ENCODE results near the gene NR5A1. TPM values are rescaled to one million over a fixed set of nuclear protein-coding genes. Genes with fewer than 3 reads are reported as not detected.

The NR5A1 gene
- total RNA-seq, 1 experiment from 2014 or later = 0.64 TPM

DNA sequence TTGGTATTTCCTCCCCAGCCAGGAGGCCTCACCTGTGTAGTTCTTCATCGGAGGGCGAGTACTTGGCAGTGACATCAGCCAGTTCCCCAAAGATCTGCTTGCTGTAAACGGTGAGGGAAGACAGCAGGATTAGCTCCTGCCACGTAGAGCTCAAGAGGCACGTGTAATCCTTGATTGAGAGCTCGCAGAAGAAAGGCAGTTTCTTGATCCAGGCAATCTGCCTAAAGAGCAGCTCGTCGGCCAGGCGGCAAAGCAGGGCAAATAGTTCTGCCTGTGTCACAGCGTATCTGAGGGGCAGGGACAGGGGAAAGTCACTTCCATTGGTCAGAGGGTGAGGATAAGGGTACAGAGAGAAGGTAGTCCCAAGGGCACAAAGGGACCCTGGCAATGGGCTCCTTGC lies 28.6 kb upstream of the NR5A1 start:
- RAD21 ChIA-PET (ENCODE audit: low non-redundant PET in 1 of 2, low total read pairs in 2 of 2, uncharacterized antibody in 2 of 2, unreplicated experiment in 2 of 2) = no interaction called here
- H3K9ac ChIP-seq (ENCODE audit: low read length) = no peak overlapping the region
- no peaks in the 10 kb centered on the region for H3K79me2 ChIP-seq (ENCODE audit: insufficient read depth, low read length)
- TF ChIP-seq, protein P1, sequence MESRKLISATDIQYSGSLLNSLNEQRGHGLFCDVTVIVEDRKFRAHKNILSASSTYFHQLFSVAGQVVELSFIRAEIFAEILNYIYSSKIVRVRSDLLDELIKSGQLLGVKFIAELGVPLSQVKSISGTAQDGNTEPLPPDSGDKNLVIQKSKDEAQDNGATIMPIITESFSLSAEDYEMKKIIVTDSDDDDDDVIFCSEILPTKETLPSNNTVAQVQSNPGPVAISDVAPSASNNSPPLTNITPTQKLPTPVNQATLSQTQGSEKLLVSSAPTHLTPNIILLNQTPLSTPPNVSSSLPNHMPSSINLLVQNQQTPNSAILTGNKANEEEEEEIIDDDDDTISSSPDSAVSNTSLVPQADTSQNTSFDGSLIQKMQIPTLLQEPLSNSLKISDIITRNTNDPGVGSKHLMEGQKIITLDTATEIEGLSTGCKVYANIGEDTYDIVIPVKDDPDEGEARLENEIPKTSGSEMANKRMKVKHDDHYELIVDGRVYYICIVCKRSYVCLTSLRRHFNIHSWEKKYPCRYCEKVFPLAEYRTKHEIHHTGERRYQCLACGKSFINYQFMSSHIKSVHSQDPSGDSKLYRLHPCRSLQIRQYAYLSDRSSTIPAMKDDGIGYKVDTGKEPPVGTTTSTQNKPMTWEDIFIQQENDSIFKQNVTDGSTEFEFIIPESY (IDR thresholded peaks at IDR 0.05; ENCODE audit: extremely low read depth, insufficient replicate concordance, low read length) = no peak
- no peak for TF ChIP-seq ZFX (IDR thresholded peaks at IDR 0.05)
- TF ChIP-seq FOSL1 (IDR thresholded peaks at IDR 0.05; ENCODE audit: low read depth) = no peak
- no peak for TF ChIP-seq ZNF274 (IDR thresholded peaks at IDR 0.05; ENCODE audit: low read depth, low read length)
- no peak for TF ChIP-seq REST (IDR thresholded peaks at IDR 0.05; ENCODE audit: low read depth)
- TF ChIP-seq SIN3A (IDR thresholded peaks at IDR 0.05; ENCODE audit: low read depth) = no peak
- TF ChIP-seq EGR1 (IDR thresholded peaks at IDR 0.05; ENCODE audit: low read depth) = no peak
- TF ChIP-seq CEBPB (IDR thresholded peaks at IDR 0.05; ENCODE audit: low read depth) = no peak
- no peak for TF ChIP-seq CTCF (IDR thresholded peaks at IDR 0.05 in 2 of 3, conservative IDR thresholded peaks at IDR 0.05 in 1 of 3; ENCODE audit: borderline replicate concordance in 1 of 3, insufficient read depth in 1 of 3, low read depth in 2 of 3, low read length in 2 of 3)
- TF ChIP-seq YY1 (IDR thresholded peaks at IDR 0.05; ENCODE audit: extremely low read depth, insufficient replicate concordance, low read depth, low read length) = no peak
- no peak for TF ChIP-seq POLR2AphosphoS5 (IDR thresholded peaks at IDR 0.05; ENCODE audit: low read depth, low read length)
- no peak for TF ChIP-seq RAD21 (IDR thresholded peaks at IDR 0.05; ENCODE audit: low read depth)
- no peak for TF ChIP-seq JUND (IDR thresholded peaks at IDR 0.05)
- no peak for TF ChIP-seq ELF1 (IDR thresholded peaks at IDR 0.05; ENCODE audit: borderline replicate concordance, low read depth)
- TF ChIP-seq, protein P2, sequence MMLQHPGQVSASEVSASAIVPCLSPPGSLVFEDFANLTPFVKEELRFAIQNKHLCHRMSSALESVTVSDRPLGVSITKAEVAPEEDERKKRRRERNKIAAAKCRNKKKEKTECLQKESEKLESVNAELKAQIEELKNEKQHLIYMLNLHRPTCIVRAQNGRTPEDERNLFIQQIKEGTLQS (IDR thresholded peaks at IDR 0.05) = no peak
- no peak for TF ChIP-seq SP1 (IDR thresholded peaks at IDR 0.05; ENCODE audit: low read depth)
- no peak for TF ChIP-seq EZH2phosphoT487 (IDR thresholded peaks at IDR 0.05; ENCODE audit: borderline replicate concordance)
- peaks cover 0 to 6% of the 10 kb centered on the region in 2 experiments; a peak in 2 of 4 replicates for H3K36me3 ChIP-seq (ENCODE audit: control insufficient read depth in 1 of 2, insufficient read depth in 2 of 2, low read length in 2 of 2)
- H2AFZ ChIP-seq (ENCODE audit: low read depth, low read length, poor library complexity, severe bottlenecking) = no peak overlapping the region
- H3K27ac ChIP-seq (ENCODE audit: low read depth, low read length) = no peak overlapping the region
- no peak overlapping the region for H3K4me2 ChIP-seq (ENCODE audit: low read length)
- no TSS peak for BruUV-seq (replicated peaks)
- H3K4me1 ChIP-seq (ENCODE audit: control insufficient read depth in 1 of 2, insufficient read depth in 2 of 2, low read length in 2 of 2) = no peaks in the 10 kb centered on the region
- H3K9me2 ChIP-seq (ENCODE audit: insufficient read depth) = no peaks in the 10 kb centered on the region
- CTCF ChIA-PET = interaction anchor here (0.5 to 3.1 kb wide), 6 partner anchors 16 to 304 kb away, joined by 3 to 24 read pairs (median 7); no protein-coding TSS in a partner anchor
- no peaks in the 10 kb centered on the region for H3K27me3 ChIP-seq (ENCODE audit: insufficient read depth, low read length)
- no peaks in the 10 kb centered on the region for H4K20me1 ChIP-seq (ENCODE audit: insufficient read depth)
- DNase-seq (ENCODE audit: low read depth, low spot score) (no peak), ATAC-seq (no peak)
- no peak overlapping the region for H3K4me3 ChIP-seq (replicated peaks in 1 of 2; ENCODE audit: low read depth in 1 of 2, low read length in 2 of 2)
- no peaks in the 10 kb centered on the region for H3K9me3 ChIP-seq (ENCODE audit: control insufficient read depth in 1 of 2, insufficient read depth in 1 of 2, low read depth in 1 of 2, low read length in 2 of 2)
- POLR2A ChIA-PET = no interaction called here
- intact Hi-C loops (cut with micrococcal nuclease) = loop anchor here (1.0 to 5.0 kb wide), 2 partner anchors 117 to 409 kb away; no protein-coding TSS in a partner anchor

Data from HCT116 (cell line).